Heart left ventricle (tissue), 16 donors: Measurements from ENCODE around the gene SYNGR1. TPM values are rescaled to one million over a fixed set of nuclear protein-coding genes. Genes with fewer than 3 reads are reported as not detected.
"Not testable (repeated sequence)": the region's sequence is repeated elsewhere in the genome, so short reads cannot be mapped to it uniquely, and the experiment has no call there.

Source experiments
- ATAC-seq, 4 donors: fragments of 200-7000 bp; cut with Tn5 transposase; one replicate each; pipeline ENCODE4 v1.9.1; 2020 to 2022; ENCODE audit warnings: moderate library complexity in 4 of 4, mild to moderate bottlenecking in 3 of 4, moderate number of reproducible peaks in 1 of 4
- DNase-seq, 5 donors: peaks; one replicate each; pipeline ENCODE4 v3.0.0-alpha.2; 2020
- H3K27ac ChIP-seq, 12 donors: fragments of 200-600 bp; sonication (generic) in 4 of 12; one replicate each; pipeline versions ENCODE4 v1.5.0 to v1.8.0; 2016 to 2022; ENCODE audit warnings: mild to moderate bottlenecking in 2 of 12
- H3K27me3 ChIP-seq, 9 donors: fragments of 200-600 bp; sonication (generic) in 2 of 9; one replicate each; pipeline versions ENCODE4 v1.5.1 to v1.8.0; 2016 to 2022; ENCODE audit warnings: mild to moderate bottlenecking in 3 of 9
- H3K36me3 ChIP-seq, 9 donors: fragments of 200-600 bp; sonication (generic) in 2 of 9; one replicate each; pipeline versions ENCODE4 v1.5.0 to v1.8.0; 2018 to 2022; ENCODE audit warnings: mild to moderate bottlenecking in 2 of 9
- H3K4me1 ChIP-seq, 12 donors: fragments of 200-600 bp; sonication (generic) in 4 of 12; one replicate each; pipeline versions ENCODE4 v1.5.0 to v1.8.0; 2016 to 2022; ENCODE audit warnings: mild to moderate bottlenecking in 3 of 12
- H3K4me3 ChIP-seq, 12 donors: fragments of 200-600 bp; sonication (generic) in 4 of 12; one replicate each; pipeline versions ENCODE4 v1.5.0 to v1.8.0; 2017 to 2022; ENCODE audit warnings: mild to moderate bottlenecking in 9 of 12, moderate library complexity in 4 of 12
- H3K9me3 ChIP-seq, 12 donors: fragments of 200-600 bp; sonication (generic) in 4 of 12; one replicate each; pipeline versions ENCODE4 v1.5.0 to v1.8.0; 2016 to 2022; ENCODE audit warnings: mild to moderate bottlenecking in 1 of 12
- POLR2A ChIP-seq, 2 donors: fragments of 450-650 bp; IDR thresholded peaks; one replicate each; pipeline ENCODE4 v1.6.1; 2017; ENCODE audit warnings: antibody characterized with exemption in 2 of 2, mild to moderate bottlenecking in 2 of 2, moderate library complexity in 2 of 2
- WGBS, 4 donors: extraction: QIAGEN DNeasy Blood & Tissue Kit in 2 of 4; methylation state at CpG; one replicate each; pipeline versions ENCODE4 v1.1.5 to v1.1.7; 2013 to 2018; 5-methylcytosine and 5-hydroxymethylcytosine counted together
- intact Hi-C, 10 donors: fragments of 100-400 bp; cut with DNase I; formaldehyde crosslinking; loops; one replicate each; pipeline versions ENCODE4 v1.11.1 to v1.14.2; 2022
- polyA plus RNA-seq, 2 donors: library from polyadenylated mRNA; stranded (reverse); fragments of 200-250 nt; gene quantifications; one replicate each; pipeline ENCODE4 v1.2.3, GENCODE V29; 2013
- total RNA-seq, 9 donors: library from RNA; depleted of rRNA in 2 of 9; stranded (reverse); fragments of >200 nt in 2 of 9; fragmentation: NEBNext Ultra II Directional in 3 of 9; extraction: Animal tissue kit (Norgen Biotek cat#: 25700) in 3 of 9; gene quantifications; one replicate each; pipeline versions ENCODE4 v1.1.0 to v1.2.4, GENCODE V29; 2016 to 2023
- TF ChIP-seq, protein P1 (sequence below), 12 donors: fragments of 200-600 bp; sonication (generic) in 4 of 12; IDR thresholded peaks; one replicate each; pipeline versions ENCODE4 v1.5.0 to v1.8.0; 2018 to 2022; ENCODE audit warnings: antibody characterized with exemption in 12 of 12, mild to moderate bottlenecking in 5 of 12
- donor health status: ischemic (EF 13 %, LVEDD 7.1; RV severe dilation, severe dysfunction).
- donor health status: healthy with polysubstance abuse.
- donor health status: DM: no; HTN: yes; CAD: no.
- donor health status: DM: no; HTN: no; CAD: no.
- donor health status: ischemic (EF 25% LVEDD 6.9; RV normal size, moderate dysfunction).
- donor health status: ischemic (EF 25% LVEDD 5.7; RV mildly dilated, moderate dysfunction).
- donor health status: healthy.
- donor health status: DM: yes; HTN: yes; CAD: no.
- donor health status: ischemic (EF 35%, LVEDD 5.7; RV mildly dilated, moderate dysfunction).
- donor health status: nonischemic (EF 11% LVEDD 7.7; RV severe dilation, severe dysfunction).
- donor health status: DM: yes; HTN: yes; CAD: no.
- donor health status: PGD.
- donor health status: ischemic (EF 29% LVEDD 5.4; RV normal size, mild dysfunction).
- donor health status: nonischemic (EF 23%, LVEDD 6.1; RV moderate dilation, normal function).

Gene SYNGR1
- total and polyA plus RNA-seq, 11 donors, result 20.0 to 49.9 (median 39.3) TPM

DNA sequence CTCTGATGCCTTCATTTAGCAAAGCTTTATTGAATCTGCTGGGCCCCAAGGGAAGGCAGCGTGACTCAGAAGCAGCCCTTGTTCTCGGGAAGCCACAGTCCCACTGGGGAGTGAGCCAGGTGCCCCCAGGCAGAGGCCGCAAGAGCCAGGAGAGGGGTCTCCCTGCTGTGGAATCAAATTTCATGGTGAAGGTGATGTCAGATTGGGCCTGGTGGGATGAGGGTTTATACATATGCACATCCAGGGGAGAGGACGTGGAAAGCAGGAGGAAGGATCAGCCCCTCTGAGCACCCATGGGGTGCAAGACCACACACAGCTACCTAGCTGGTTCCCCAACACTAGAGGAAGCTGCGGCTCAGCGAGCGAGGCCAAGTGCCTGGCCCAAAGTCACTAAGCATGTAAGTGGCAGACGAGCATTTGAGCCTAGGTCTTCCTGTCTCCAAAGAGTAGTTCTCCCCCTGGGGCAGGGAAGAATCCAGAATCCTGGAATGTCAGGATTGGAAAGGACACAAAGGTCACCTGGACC, 2.0 kb downstream of the SYNGR1 start:
- Histone ChIP-seq H3K9me3 (no peaks in the 10 kb centered on the region), H3K4me1 (peaks cover 0 to 22% (median 10%) of the 10 kb centered on the region in 12 donors), H3K4me3 (no peak overlapping the region), H3K36me3 (no peaks in the 10 kb centered on the region), H3K27ac (peak overlapping the region in 2 of 12 donors; percentile 73 to 84), H3K27me3 (no peaks in the 10 kb centered on the region)
- ATAC-seq (no peak), DNase-seq (peak in 1 of 5 donors; percentile 25)
- WGBS, 4 donors, result 69 to 70% (median 69%) methylated on average over 8 of the region's 8 CpGs
- intact Hi-C loops, result loop anchor here in 1 of 10 donors (5.0 kb wide), 1 partner anchor 36 kb away; no protein-coding TSS in a partner anchor
- no peak for TF ChIP-seq POLR2A (IDR thresholded peaks at IDR 0.05)

DNA sequence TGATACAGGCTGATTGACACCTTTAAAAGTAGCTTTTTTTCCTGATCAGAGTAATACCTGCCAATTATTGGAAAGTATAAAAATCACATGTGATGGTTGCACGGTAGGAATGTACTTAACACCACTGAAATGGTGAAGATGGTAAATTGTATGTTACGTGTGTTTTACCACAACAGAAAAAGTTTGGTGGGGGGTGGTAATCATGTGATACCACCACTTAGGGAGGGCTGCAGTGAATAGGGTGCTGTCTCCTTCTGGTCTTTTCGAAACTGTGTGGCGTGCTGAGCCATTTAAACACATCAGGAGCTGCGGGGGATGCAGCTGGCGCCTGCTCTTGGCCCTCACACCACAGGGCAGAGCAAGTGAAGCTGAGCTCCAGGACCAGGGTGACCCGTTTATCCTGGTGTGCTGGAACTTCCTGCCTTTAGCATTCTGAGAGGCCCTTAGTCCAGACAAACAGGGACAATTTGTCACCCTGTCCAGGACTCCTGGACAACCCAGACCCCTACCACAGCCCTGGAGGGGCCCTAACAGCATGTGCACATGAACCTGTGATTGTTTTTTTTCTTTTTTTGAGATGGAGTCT, 2.6 kb downstream of the SYNGR1 start:
- Histone ChIP-seq H3K27ac (no peak overlapping the region), H3K4me3 (no peak overlapping the region), H3K9me3 (no peaks in the 10 kb centered on the region), H3K27me3 (no peaks in the 10 kb centered on the region), H3K4me1 (peaks cover 0 to 22% (median 10%) of the 10 kb centered on the region in 12 donors), H3K36me3 (no peaks in the 10 kb centered on the region)
- DNase-seq (peak in 1 of 5 donors; percentile 20), ATAC-seq (no peak)
- intact Hi-C loops, result loop anchor here in 1 of 10 donors (5.0 kb wide), 1 partner anchor 35 kb away; no protein-coding TSS in a partner anchor
- TF ChIP-seq, protein P1, sequence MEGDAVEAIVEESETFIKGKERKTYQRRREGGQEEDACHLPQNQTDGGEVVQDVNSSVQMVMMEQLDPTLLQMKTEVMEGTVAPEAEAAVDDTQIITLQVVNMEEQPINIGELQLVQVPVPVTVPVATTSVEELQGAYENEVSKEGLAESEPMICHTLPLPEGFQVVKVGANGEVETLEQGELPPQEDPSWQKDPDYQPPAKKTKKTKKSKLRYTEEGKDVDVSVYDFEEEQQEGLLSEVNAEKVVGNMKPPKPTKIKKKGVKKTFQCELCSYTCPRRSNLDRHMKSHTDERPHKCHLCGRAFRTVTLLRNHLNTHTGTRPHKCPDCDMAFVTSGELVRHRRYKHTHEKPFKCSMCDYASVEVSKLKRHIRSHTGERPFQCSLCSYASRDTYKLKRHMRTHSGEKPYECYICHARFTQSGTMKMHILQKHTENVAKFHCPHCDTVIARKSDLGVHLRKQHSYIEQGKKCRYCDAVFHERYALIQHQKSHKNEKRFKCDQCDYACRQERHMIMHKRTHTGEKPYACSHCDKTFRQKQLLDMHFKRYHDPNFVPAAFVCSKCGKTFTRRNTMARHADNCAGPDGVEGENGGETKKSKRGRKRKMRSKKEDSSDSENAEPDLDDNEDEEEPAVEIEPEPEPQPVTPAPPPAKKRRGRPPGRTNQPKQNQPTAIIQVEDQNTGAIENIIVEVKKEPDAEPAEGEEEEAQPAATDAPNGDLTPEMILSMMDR (IDR thresholded peaks at IDR 0.05), result no peak
- no peak for TF ChIP-seq POLR2A (IDR thresholded peaks at IDR 0.05)
- WGBS, 4 donors, result 77 to 87% (median 81%) methylated on average over 7 of the region's 7 CpGs

DNA sequence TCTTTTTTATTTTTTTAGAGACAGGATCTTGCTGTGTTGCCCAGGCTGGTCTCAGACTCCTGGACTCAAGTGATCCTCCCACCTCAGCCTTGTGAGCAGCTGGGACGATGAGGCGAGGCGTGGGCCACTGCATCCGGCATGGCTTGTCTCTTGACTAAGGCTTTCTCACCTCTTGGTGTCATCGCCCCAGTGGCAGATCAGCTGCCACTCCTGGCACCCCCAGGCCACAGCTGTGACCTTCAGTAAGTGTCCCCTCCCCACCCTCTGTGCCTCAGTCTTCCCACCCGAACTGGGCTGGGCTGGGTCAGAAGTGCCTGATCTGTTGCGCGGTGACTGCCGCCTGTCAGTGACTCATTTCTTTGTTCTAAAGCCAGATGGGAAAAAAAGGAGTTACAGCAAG, 3.6 kb downstream of the SYNGR1 start:
- peak in 1 of 5 donors; percentile 57 for DNase-seq
- peaks cover 0 to 22% (median 10%) of the 10 kb centered on the region in 12 donors for H3K4me1 ChIP-seq
- intact Hi-C loops, result loop anchor here in 1 of 10 donors (5.0 kb wide), 1 partner anchor 34 kb away; no protein-coding TSS in a partner anchor
- WGBS, 4 donors, result 79 to 85% (median 81%) methylated on average over 9 of the region's 9 CpGs
- H3K27me3 ChIP-seq, result no peaks in the 10 kb centered on the region
- H3K9me3 ChIP-seq, result no peaks in the 10 kb centered on the region
- H3K27ac ChIP-seq, result no peak overlapping the region
- H3K4me3 ChIP-seq, result no peak overlapping the region
- ATAC-seq, result no peak
- no peaks in the 10 kb centered on the region for H3K36me3 ChIP-seq
- TF ChIP-seq POLR2A (IDR thresholded peaks at IDR 0.05), result no peak
- TF ChIP-seq, protein P1 (IDR thresholded peaks at IDR 0.05), result no peak

DNA sequence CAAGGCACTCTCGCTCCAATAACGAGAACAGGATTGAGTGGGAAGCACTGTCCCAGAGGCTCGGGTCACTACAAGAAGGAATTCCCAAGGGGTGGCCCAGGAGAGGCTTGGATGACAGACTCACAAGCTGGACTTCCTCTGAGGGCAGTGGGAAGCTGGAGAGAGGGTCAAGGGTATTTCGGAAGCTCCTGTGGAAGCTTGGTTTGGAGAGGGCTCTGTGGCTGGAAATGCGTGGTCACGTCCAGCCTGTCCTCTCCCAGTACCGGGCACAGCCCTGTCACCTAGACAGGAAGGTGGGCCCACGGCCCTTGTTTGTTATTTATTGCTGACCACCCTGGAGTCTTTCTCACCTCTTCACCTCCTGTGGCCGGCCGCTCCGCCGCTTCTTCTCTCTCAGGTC, 5.3 kb downstream of the SYNGR1 start:
- no peak for TF ChIP-seq POLR2A (IDR thresholded peaks at IDR 0.05)
- TF ChIP-seq, protein P1 (IDR thresholded peaks at IDR 0.05), result no peak
- no peaks in the 10 kb centered on the region for H3K9me3 ChIP-seq
- H3K36me3 ChIP-seq, result peaks cover 0 to 3% (median 0%) of the 10 kb centered on the region in 9 donors
- H3K4me3 ChIP-seq, result no peak overlapping the region
- 80 to 92% (median 86%) methylated on average over 11 to 12 of the region's 12 CpGs for WGBS, 4 donors
- no peak for DNase-seq
- no peak overlapping the region for H3K27ac ChIP-seq
- intact Hi-C loops, result no loop called here
- peaks cover 0 to 15% (median 8%) of the 10 kb centered on the region in 12 donors for H3K4me1 ChIP-seq
- H3K27me3 ChIP-seq, result no peaks in the 10 kb centered on the region
- ATAC-seq, result no peak

DNA sequence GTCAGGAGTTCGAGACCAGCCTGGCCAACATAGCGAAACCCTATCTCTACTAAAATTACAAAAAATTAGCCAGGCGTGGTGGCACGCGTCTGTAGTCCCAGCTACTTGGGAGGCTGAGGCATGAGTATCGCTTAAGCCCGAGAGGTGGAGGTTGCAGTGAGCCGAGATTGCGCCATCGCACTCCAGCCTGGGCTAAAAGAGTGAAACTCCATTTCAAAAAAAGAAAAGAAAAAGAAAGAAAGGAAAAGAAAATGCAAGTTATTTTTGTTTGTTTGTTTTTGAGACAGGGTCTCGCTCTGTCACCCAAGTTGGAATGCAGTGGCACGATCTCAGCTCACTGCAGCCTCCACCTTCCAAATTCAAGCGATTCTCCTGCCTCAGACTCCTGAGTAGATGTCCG, 6.0 kb downstream of the SYNGR1 start:
- WGBS, 4 donors, result 92 to 96% (median 94%) methylated on average over 13 to 14 of the region's 14 CpGs
- H3K4me3 ChIP-seq, H3K36me3 ChIP-seq, H3K27me3 ChIP-seq, H3K27ac ChIP-seq, ATAC-seq, H3K9me3 ChIP-seq, intact Hi-C loops, H3K4me1 ChIP-seq: not testable (repeated sequence)
- DNase-seq, result peak in 1 of 5 donors; percentile 14
